ENCODE measurements around the gene CYFIP1. TPM values are rescaled to one million over a fixed set of nuclear protein-coding genes. Genes with fewer than 3 reads are reported as not detected.

The CYFIP1 gene
- total RNA-seq, 1 experiment from 2014 or later, result 79.2 TPM

DNA sequence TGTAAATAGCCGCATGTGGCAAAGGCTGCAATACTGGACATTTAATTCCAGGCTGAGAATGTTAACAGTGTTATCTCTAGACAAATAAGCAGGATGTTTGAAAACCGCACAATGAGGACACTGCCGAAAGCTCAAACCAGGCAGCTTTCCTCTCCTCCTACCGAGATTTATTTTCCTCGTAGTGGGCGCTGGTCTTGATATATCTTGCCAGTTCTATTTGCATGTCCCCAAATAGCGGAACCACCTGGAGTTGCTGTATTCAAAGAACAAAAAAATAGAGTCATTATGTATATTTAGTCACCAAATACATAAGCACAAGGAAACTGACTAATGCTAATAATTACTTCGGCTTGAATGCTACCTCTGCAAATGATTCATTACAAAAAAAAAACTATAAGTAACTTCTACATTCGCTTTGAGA is 46.5 kb downstream of the CYFIP1 start:
- no peak overlapping the region for H3K27ac Mint-ChIP-seq
- TF ChIP-seq E2F5 (CRISPR knock-in tag; IDR thresholded peaks at IDR 0.05) (no peak), TEAD4 (CRISPR knock-in tag; IDR thresholded peaks at IDR 0.05) (no peak), CTCF (IDR thresholded peaks at IDR 0.05) (no peak), MYBL2 (CRISPR knock-in tag; IDR thresholded peaks at IDR 0.05) (no peak), CDX4 (CRISPR knock-in tag; IDR thresholded peaks at IDR 0.05; ENCODE audit: borderline replicate concordance) (no peak), GTF2I (CRISPR knock-in tag; conservative IDR thresholded peaks at IDR 0.05) (no peak), PRRX2 (CRISPR knock-in tag; IDR thresholded peaks at IDR 0.05) (no peak)
- TF ChIP-seq, protein P1, sequence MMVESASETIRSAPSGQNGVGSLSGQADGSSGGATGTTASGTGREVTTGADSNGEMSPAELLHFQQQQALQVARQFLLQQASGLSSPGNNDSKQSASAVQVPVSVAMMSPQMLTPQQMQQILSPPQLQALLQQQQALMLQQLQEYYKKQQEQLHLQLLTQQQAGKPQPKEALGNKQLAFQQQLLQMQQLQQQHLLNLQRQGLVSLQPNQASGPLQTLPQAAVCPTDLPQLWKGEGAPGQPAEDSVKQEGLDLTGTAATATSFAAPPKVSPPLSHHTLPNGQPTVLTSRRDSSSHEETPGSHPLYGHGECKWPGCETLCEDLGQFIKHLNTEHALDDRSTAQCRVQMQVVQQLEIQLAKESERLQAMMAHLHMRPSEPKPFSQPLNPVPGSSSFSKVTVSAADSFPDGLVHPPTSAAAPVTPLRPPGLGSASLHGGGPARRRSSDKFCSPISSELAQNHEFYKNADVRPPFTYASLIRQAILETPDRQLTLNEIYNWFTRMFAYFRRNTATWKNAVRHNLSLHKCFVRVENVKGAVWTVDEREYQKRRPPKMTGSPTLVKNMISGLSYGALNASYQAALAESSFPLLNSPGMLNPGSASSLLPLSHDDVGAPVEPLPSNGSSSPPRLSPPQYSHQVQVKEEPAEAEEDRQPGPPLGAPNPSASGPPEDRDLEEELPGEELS (CRISPR knock-in tag; IDR thresholded peaks at IDR 0.05), result no peak
- no peak for ATAC-seq
- CTCF ChIA-PET, result no interaction called here
- no peak overlapping the region for H3K4me3 Mint-ChIP-seq
- POLR2A ChIA-PET, result no interaction called here
- H3K36me3 Mint-ChIP-seq, result peaks cover 40% of the 10 kb centered on the region
- no peaks in the 10 kb centered on the region for H3K9me3 Mint-ChIP-seq
- H3K4me1 Mint-ChIP-seq, result no peaks in the 10 kb centered on the region
- H3K27me3 Mint-ChIP-seq (ENCODE audit: low read depth), result no peaks in the 10 kb centered on the region
- no peak for DNase-seq (ENCODE audit: low spot score)

DNA sequence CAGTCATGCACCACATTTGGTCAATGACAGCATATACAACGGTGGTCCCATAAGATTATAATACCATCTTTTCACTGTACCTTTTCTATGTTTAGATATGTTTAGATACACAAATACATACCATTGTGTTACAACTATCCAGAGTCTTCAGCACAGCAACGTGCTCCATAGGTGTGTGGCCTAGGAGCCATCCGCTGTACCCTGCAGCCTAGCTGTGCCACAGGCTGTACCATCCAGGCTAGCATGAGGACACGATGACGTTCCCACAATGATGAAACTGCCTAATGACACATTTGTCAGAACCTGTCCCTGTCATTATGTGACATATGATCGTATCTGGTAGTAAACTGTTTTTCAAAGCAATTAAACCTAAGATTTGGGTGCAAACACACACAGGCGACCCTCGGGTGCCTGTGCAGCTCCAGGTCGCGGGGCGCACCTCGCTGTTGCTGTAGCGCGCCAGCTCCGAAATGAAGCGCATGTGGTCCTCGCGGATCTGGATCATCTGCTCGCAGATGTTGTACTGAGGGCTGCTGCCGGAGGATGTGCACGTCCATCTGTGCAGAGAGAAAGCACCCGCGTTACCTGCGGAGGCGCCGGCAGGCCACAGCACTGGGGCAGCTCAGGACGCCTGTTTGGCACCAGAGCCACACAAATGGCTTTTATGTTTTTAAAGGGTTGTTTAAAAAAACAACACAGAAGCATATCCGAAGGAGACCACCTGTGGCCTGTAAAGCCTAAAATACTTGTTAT is 48.2 kb downstream of the CYFIP1 start:
- ChIA-PET POLR2A (no interaction called here), CTCF (no interaction called here)
- no peak for ATAC-seq
- Mint-ChIP-seq H3K4me3 (no peak overlapping the region), H3K27ac (no peak overlapping the region), H3K27me3 (ENCODE audit: low read depth) (no peaks in the 10 kb centered on the region), H3K4me1 (no peaks in the 10 kb centered on the region), H3K9me3 (no peaks in the 10 kb centered on the region), H3K36me3 (peaks cover 40% of the 10 kb centered on the region)
- no peak for DNase-seq (ENCODE audit: low spot score)
- TF ChIP-seq NR3C1 (CRISPR knock-in tag; conservative IDR thresholded peaks at IDR 0.05; ENCODE audit: low read depth) (no peak), ELF4 (CRISPR knock-in tag; IDR thresholded peaks at IDR 0.05; ENCODE audit: low read depth) (no peak), FOXK1 (CRISPR knock-in tag; IDR thresholded peaks at IDR 0.05) (no peak), IRF2 (CRISPR knock-in tag; IDR thresholded peaks at IDR 0.05; ENCODE audit: borderline replicate concordance, low read depth) (no peak), TP53 (CRISPR knock-in tag; IDR thresholded peaks at IDR 0.05) (no peak), E2F5 (CRISPR knock-in tag; IDR thresholded peaks at IDR 0.05) (no peak), ZNF396 (CRISPR knock-in tag; IDR thresholded peaks at IDR 0.05; ENCODE audit: borderline replicate concordance) (no peak), CDX4 (CRISPR knock-in tag; IDR thresholded peaks at IDR 0.05; ENCODE audit: borderline replicate concordance) (no peak), ATF3 (CRISPR knock-in tag; conservative IDR thresholded peaks at IDR 0.05) (no peak)
- TF ChIP-seq, protein P2, sequence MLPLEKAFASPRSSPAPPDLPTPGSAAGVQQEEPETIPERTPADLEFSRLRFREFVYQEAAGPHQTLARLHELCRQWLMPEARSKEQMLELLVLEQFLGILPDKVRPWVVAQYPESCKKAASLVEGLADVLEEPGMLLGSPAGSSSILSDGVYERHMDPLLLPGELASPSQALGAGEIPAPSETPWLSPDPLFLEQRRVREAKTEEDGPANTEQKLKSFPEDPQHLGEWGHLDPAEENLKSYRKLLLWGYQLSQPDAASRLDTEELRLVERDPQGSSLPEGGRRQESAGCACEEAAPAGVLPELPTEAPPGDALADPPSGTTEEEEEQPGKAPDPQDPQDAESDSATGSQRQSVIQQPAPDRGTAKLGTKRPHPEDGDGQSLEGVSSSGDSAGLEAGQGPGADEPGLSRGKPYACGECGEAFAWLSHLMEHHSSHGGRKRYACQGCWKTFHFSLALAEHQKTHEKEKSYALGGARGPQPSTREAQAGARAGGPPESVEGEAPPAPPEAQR (CRISPR knock-in tag; IDR thresholded peaks at IDR 0.05), result no peak
- TF ChIP-seq, protein P1 (CRISPR knock-in tag; IDR thresholded peaks at IDR 0.05), result no peak
- TF ChIP-seq, protein P3, sequence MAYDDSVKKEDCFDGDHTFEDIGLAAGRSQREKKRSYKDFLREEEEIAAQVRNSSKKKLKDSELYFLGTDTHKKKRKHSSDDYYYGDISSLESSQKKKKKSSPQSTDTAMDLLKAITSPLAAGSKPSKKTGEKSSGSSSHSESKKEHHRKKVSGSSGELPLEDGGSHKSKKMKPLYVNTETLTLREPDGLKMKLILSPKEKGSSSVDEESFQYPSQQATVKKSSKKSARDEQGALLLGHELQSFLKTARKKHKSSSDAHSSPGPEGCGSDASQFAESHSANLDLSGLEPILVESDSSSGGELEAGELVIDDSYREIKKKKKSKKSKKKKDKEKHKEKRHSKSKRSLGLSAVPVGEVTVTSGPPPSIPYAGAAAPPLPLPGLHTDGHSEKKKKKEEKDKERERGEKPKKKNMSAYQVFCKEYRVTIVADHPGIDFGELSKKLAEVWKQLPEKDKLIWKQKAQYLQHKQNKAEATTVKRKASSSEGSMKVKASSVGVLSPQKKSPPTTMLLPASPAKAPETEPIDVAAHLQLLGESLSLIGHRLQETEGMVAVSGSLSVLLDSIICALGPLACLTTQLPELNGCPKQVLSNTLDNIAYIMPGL (CRISPR knock-in tag; IDR thresholded peaks at IDR 0.05), result no peak

Measured in WTC11 (cell line).